GM06990 (cell line): ENCODE results near the gene TMEM132C.

Source experiments
- DNase-seq: peaks from one replicate; pipeline ENCODE4 v3.0.0-alpha.2; 2011; ENCODE audit not compliant: insufficient read length; ENCODE audit errors: extremely low read depth
- H3K27me3 ChIP-seq: replicated peaks from 2 replicates; pipeline ENCODE4 v1.6.0; 2011; ENCODE audit warnings: low read length; ENCODE audit not compliant: control insufficient read depth, insufficient read depth
- H3K36me3 ChIP-seq: 2 replicates; pipeline ENCODE4 v1.5.1; 2011; ENCODE audit warnings: low read length; ENCODE audit not compliant: control insufficient read depth, insufficient read depth
- H3K4me3 ChIP-seq: replicated peaks from 2 replicates; pipeline ENCODE4 v1.5.1; 2011; ENCODE audit warnings: low read depth, mild to moderate bottlenecking, control low read depth, low read length
- CTCF ChIP-seq: IDR thresholded peaks from 2 replicates; pipeline ENCODE4 v1.5.1; 2011; ENCODE audit warnings: low read length, control low read depth, mild to moderate bottlenecking, inconsistent platforms; ENCODE audit not compliant: insufficient read depth, poor library complexity, severe bottlenecking

The TMEM132C gene

GRCh38 chr12:128521981-128522380, 255.0 kb downstream of the TMEM132C start:
- H3K36me3 ChIP-seq = no peaks in the 10 kb centered on the region
- DNase-seq = no peak

GRCh38 chr12:128524439-128524838, 257.5 kb downstream of the TMEM132C start:
- TF ChIP-seq CTCF = no peak
- no peak for DNase-seq
- Histone ChIP-seq H3K27me3 (no peaks in the 10 kb centered on the region), H3K4me3 (no peak overlapping the region), H3K36me3 (no peaks in the 10 kb centered on the region)

More at GRCh38 chr12:128521981-128522380, 255.0 kb downstream of the TMEM132C start:
- Histone ChIP-seq H3K4me3 (no peak overlapping the region), H3K27me3 (no peaks in the 10 kb centered on the region)
- TF ChIP-seq CTCF = no peak

- Histone ChIP-seq H3K4me3 (no peak overlapping the region), H3K36me3 (no peaks in the 10 kb centered on the region), H3K27me3 (no peaks in the 10 kb centered on the region; the same call in 1 of the 2 replicates)
- TF ChIP-seq CTCF = peak; percentile 19
- DNase-seq = no peak
These were observed 264.2 kb downstream of the TMEM132C start for GRCh38 chr12:128531170-128531569.

- Histone ChIP-seq H3K27me3 (no peaks in the 10 kb centered on the region; the same call in 1 of the 2 replicates), H3K4me3 (no peak overlapping the region), H3K36me3 (no peaks in the 10 kb centered on the region)
- no peak for DNase-seq
- TF ChIP-seq CTCF = no peak
These were observed 267.9 kb downstream of the TMEM132C start for GRCh38 chr12:128534906-128535305.

GRCh38 chr12:128536810-128537209, 269.8 kb downstream of the TMEM132C start:
- Histone ChIP-seq H3K4me3 (no peak overlapping the region), H3K27me3 (no peaks in the 10 kb centered on the region; the same call in 1 of the 2 replicates), H3K36me3 (no peaks in the 10 kb centered on the region)
- TF ChIP-seq CTCF = no peak
- DNase-seq = no peak

GRCh38 chr12:128537668-128538067, 270.7 kb downstream of the TMEM132C start:
- Histone ChIP-seq H3K4me3 (no peak overlapping the region), H3K27me3 (no peaks in the 10 kb centered on the region; the same call in 1 of the 2 replicates), H3K36me3 (no peaks in the 10 kb centered on the region)
- DNase-seq = no peak
- no peak for TF ChIP-seq CTCF
